Vagina (tissue), 2 donors: ENCODE measurements around the gene DPYSL4. TPM values are rescaled to one million over a fixed set of nuclear protein-coding genes. Genes with fewer than 3 reads are reported as not detected.

Source experiments
- DNase-seq, 2 donors: peaks; one replicate each; pipeline ENCODE4 v3.0.0-alpha.2; 2017; ENCODE audit errors: extremely low spot score in 2 of 2
- H3K27ac ChIP-seq: fragments of 200-600 bp; sonication (generic); one replicate; pipeline ENCODE4 v1.5.1; 2019
- H3K27me3 ChIP-seq: fragments of 200-600 bp; sonication (generic); one replicate; pipeline ENCODE4 v1.5.1; 2019
- H3K36me3 ChIP-seq, 2 donors: fragments of 200-600 bp; sonication (generic); one replicate each; pipeline ENCODE4 v1.5.1; 2017 to 2019
- H3K4me1 ChIP-seq: fragments of 200-600 bp; sonication (generic); one replicate; pipeline ENCODE4 v1.5.1; 2019
- H3K4me3 ChIP-seq, 2 donors: fragments of 200-600 bp; sonication (generic); 1 replicate in 1 of 2; 2 replicates in 1 of 2; pipeline ENCODE4 v1.5.1; 2016 to 2019
- H3K9me3 ChIP-seq: fragments of 200-600 bp; sonication (generic); one replicate; pipeline ENCODE4 v1.5.1; 2019
- CTCF ChIP-seq, 3 experiments: fragments of 450-650 bp in 2 of 3; fragments of 200-600 bp in 1 of 3; sonication (generic) in 1 of 3; IDR thresholded peaks; one replicate each; pipeline ENCODE4 v1.5.1; 2017 to 2019; ENCODE audit warnings: antibody characterized with exemption in 3 of 3, mild to moderate bottlenecking in 2 of 3, moderate library complexity in 2 of 3
- POLR2A ChIP-seq, 2 donors: fragments of 450-650 bp; IDR thresholded peaks; one replicate each; pipeline ENCODE4 v1.6.1; 2017; ENCODE audit warnings: antibody characterized with exemption in 2 of 2, mild to moderate bottlenecking in 2 of 2, moderate library complexity in 2 of 2
- POLR2AphosphoS5 ChIP-seq, 2 donors: sonication (generic); formaldehyde crosslinking; IDR thresholded peaks; one replicate each; pipeline ENCODE4 v1.9.0; 2017; ENCODE audit warnings: antibody characterized with exemption in 2 of 2, mild to moderate bottlenecking in 2 of 2, low read depth in 1 of 2; ENCODE audit not compliant: insufficient read depth in 1 of 2
- intact Hi-C: fragments of 100-400 bp; cut with DNase I; formaldehyde crosslinking; loops from one replicate; pipeline ENCODE4 v1.15.1; 2023
- total RNA-seq: library from RNA; depleted of rRNA; stranded (reverse); fragments of >200 nt; gene quantifications from one replicate; pipeline ENCODE4 v1.2.3, GENCODE V29; 2016

The DPYSL4 gene
- 0.49 TPM for total RNA-seq

GRCh38 chr10:132186488-132187429 lies at the start of gene DPYSL4:
DPYSL4 (plus strand) TSS chr10:132186948; CDS start chr10:132187064, 116 bp downstream.
- Histone ChIP-seq H3K4me3 (peak within 1 kb of the TSS; percentile 26 to 54), H3K36me3 (no peaks in the 10 kb centered on the region), H3K4me1 (peaks cover 21% of the 10 kb centered on the region), H3K9me3 (no peaks in the 10 kb centered on the region), H3K27ac (no peak within 1 kb of the TSS), H3K27me3 (peaks cover 7% of the 10 kb centered on the region)
- intact Hi-C loops, result loop anchor here (5.0 kb wide), 1 partner anchor 741 kb away; no protein-coding TSS in a partner anchor
- DNase-seq, result no peak
- no peak for TF ChIP-seq CTCF (IDR thresholded peaks at IDR 0.05)
- TF ChIP-seq POLR2A (IDR thresholded peaks at IDR 0.05), result no peak
- TF ChIP-seq POLR2AphosphoS5 (IDR thresholded peaks at IDR 0.05; ENCODE audit: insufficient read depth in 1 of 2, low read depth in 1 of 2), result no peak

GRCh38 chr10:132137111-132138072 lies 49.4 kb upstream of the DPYSL4 start:
- intact Hi-C loops, result no loop called here

GRCh38 chr10:132138133-132138532 lies 48.6 kb upstream of the DPYSL4 start:
- no peaks in the 10 kb centered on the region for H3K9me3 ChIP-seq
- TF ChIP-seq POLR2AphosphoS5 (IDR thresholded peaks at IDR 0.05; ENCODE audit: insufficient read depth in 1 of 2, low read depth in 1 of 2) (no peak), POLR2A (IDR thresholded peaks at IDR 0.05) (no peak), CTCF (IDR thresholded peaks at IDR 0.05) (no peak)
- H3K4me1 ChIP-seq, result peaks cover 9% of the 10 kb centered on the region
- H3K36me3 ChIP-seq, result no peaks in the 10 kb centered on the region
- intact Hi-C loops, result no loop called here
- DNase-seq, result no peak
- no peaks in the 10 kb centered on the region for H3K27me3 ChIP-seq
- no peak overlapping the region for H3K27ac ChIP-seq
- H3K4me3 ChIP-seq, result no peak overlapping the region

More at GRCh38 chr10:132137111-132138072, 49.4 kb upstream of the DPYSL4 start:
- Histone ChIP-seq H3K27me3 (no peaks in the 10 kb centered on the region), H3K36me3 (no peaks in the 10 kb centered on the region), H3K27ac (no peak overlapping the region), H3K4me3 (no peak overlapping the region), H3K9me3 (no peaks in the 10 kb centered on the region), H3K4me1 (peaks cover 8% of the 10 kb centered on the region)
- TF ChIP-seq POLR2AphosphoS5 (IDR thresholded peaks at IDR 0.05; ENCODE audit: insufficient read depth in 1 of 2, low read depth in 1 of 2) (no peak), POLR2A (IDR thresholded peaks at IDR 0.05) (no peak), CTCF (IDR thresholded peaks at IDR 0.05) (no peak)
- DNase-seq, result no peak

- Histone ChIP-seq H3K9me3 (no peaks in the 10 kb centered on the region), H3K27ac (no peak overlapping the region), H3K27me3 (no peaks in the 10 kb centered on the region), H3K4me1 (peaks cover 9% of the 10 kb centered on the region), H3K4me3 (no peak overlapping the region), H3K36me3 (no peaks in the 10 kb centered on the region)
- intact Hi-C loops, result no loop called here
- DNase-seq, result no peak
- TF ChIP-seq POLR2AphosphoS5 (IDR thresholded peaks at IDR 0.05; ENCODE audit: insufficient read depth in 1 of 2, low read depth in 1 of 2), result no peak
- no peak for TF ChIP-seq POLR2A (IDR thresholded peaks at IDR 0.05)
Observed at GRCh38 chr10:132138596-132138995, 48.2 kb upstream of the DPYSL4 start.

- TF ChIP-seq CTCF (IDR thresholded peaks at IDR 0.05) (no peak), POLR2AphosphoS5 (IDR thresholded peaks at IDR 0.05; ENCODE audit: insufficient read depth in 1 of 2, low read depth in 1 of 2) (no peak), POLR2A (IDR thresholded peaks at IDR 0.05) (no peak)
- no peaks in the 10 kb centered on the region for H3K9me3 ChIP-seq
- H3K4me1 ChIP-seq, result peaks cover 9% of the 10 kb centered on the region
- H3K27me3 ChIP-seq, result no peaks in the 10 kb centered on the region
- no peak overlapping the region for H3K4me3 ChIP-seq
- no peak for DNase-seq
- no peak overlapping the region for H3K27ac ChIP-seq
- H3K36me3 ChIP-seq, result no peaks in the 10 kb centered on the region
- intact Hi-C loops, result no loop called here
Observed at GRCh38 chr10:132139526-132139925, 47.2 kb upstream of the DPYSL4 start.
